Activated effector memory CD4-positive, alpha-beta T cell treated with anti-CD3 and anti-CD28 coated beads, Interleukin-2, amount 50 U/mL, for 16 hours (primary cell): ENCODE measurements around the gene ERCC1.
"Not testable (repeated sequence)": the region's sequence is repeated elsewhere in the genome, so short reads cannot be mapped to it uniquely, and the experiment has no call there.

Experiments
- DNase-seq: peaks from one replicate; pipeline ENCODE4 v3.0.0-alpha.2; 2020

Gene ERCC1

GRCh38 chr19:45424191-45425058 lies 708 bp upstream of the ERCC1 start:
- DNase-seq, result peak; percentile 83

DNA sequence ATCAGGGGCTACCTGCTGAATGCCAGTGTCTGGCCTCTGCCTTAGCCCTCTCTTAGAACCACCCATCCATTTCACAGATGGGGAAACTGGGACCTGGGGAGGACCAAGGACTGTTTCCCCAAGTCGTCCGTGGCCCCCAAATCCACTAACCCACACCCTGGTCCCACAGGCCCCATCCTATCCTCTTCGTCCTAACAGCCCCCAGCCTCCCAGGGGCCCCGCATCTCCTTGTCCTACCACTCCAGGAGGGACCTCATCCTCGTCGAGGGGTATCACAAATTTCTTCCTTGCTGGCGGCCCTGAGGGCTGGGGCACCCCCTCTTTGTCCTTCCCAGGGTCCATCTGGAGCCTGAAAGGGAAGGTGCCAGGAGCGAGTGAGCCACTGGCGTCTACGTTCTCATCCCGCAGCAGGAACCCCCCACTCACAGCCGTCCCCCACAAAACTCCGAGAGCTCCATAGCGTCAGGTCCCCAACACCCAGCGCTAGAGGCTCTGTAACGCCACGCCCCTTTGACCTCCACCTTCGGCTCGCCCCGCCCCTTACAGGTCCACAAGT lies 606 bp downstream of the ERCC1 start:
- no peak for DNase-seq

DNA sequence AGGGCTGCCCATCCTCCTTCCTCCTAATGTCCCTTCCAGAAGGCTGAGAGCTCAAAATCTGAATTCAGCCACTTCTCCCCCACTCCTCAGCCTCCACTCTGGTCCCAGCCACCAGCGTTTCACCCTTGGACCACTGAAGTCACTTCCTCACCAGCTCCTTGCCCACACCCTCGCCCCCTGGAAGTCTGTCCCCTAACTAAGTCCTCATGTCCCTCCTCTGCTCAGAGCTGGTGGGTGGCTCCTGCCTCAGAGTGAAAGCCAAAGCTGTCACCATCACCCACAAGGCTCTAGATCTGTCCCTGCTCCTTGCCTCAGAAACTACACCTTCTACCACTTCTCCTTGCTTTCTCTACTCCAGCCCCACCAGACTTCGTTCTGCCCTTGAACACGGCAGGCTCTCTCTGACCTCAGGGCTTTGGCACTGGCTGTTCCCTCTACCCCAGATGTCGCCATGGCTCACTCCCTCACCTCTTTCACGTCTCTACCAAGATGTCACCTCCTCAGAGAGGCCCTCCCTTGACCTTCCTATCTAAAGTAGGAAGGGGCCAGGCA lies 1.7 kb downstream of the ERCC1 start:
- no peak for DNase-seq

DNA sequence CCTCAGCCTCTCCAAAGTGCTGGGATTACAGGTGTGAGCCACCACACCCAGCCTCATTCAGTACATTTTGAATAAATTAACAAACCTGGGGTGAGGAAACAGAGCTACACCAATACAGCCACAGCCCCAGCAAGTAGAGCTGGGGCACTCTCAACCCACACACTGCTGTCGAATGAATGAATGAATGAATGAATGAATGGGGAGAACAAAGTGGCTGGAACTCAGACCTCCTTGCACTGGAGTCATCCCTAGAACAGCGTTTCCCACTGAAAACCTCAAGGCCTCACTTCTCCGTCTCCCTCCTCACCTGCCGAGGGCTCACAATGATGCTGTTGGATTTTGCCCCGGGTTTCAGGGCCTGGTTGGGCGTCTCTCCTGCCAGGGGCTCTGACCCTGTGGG lies 2.8 kb downstream of the ERCC1 start:
- no peak for DNase-seq

- no peak for DNase-seq
Measured at GRCh38 chr19:45420356-45420755, 3.4 kb downstream of the ERCC1 start.

DNA sequence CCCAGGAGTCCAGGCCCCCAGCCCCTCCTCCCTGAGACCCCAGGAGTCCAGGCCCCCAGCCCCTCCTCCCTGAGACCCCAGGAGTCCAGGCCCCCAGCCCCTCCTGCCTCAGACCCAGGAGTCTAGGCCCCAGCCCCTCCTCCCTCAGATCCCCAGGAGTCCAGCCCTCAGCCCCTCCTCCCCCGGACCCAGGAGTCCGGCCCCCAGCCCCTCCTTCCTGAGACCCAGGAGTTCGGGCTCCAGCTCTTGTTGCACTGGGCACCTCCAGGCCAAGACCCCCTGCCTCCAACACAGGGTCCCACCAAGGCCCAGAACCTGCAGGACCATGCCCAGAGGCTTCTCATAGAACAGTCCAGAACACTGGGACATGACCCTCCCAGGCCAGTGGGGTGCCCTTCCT lies 3.8 kb downstream of the ERCC1 start:
- no peak for DNase-seq

- DNase-seq, result no peak
Measured at GRCh38 chr19:45419396-45419795, 4.3 kb downstream of the ERCC1 start.

- DNase-seq, result no peak
Measured at GRCh38 chr19:45418802-45419201, 4.9 kb downstream of the ERCC1 start.

DNA sequence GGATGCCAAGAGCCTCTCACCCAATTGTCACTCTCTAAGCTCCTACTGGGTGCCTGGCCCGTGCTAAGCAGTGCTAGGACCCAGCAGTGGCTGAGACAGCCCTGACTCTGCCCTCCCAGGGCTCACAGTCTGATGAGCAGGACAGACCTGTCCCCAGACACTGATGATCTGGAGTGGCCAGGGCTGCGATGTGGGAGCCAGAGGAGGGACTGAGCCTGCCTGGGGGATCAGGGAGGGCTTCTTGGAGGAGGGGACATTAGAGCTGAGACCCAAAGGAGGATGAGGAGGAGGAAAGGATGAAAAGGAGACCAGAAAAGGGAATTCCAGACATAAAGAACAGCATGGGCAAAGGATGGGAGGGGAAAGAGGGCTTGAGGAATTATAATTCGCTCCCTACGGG lies 6.6 kb downstream of the ERCC1 start:
- no peak for DNase-seq

GRCh38 chr19:45414468-45414867 lies 9.2 kb downstream of the ERCC1 start:
- no peak for DNase-seq

DNA sequence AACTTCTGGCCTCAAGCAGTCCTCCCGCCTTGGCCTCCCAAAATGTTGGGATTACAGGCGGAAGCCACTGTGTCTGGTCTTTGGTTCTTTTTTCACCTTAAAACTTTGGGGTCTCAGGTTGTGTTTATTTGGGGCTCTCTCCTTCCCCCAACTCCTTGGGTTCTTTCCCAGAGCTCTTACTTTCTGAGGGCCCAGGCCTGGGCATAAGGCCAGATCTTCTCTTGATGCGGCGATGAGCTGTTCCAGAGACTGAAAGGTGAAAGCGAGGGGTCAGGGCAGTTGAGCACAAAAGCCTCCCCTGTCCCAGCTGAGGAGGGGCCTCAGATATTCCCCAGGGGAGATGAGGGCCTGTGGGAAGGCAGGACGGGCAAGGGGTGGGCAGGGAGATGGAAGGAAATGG lies 10.2 kb downstream of the ERCC1 start:
- no peak for DNase-seq

GRCh38 chr19:45410330-45410729 lies 13.4 kb downstream of the ERCC1 start:
- not testable (repeated sequence) for DNase-seq

DNA sequence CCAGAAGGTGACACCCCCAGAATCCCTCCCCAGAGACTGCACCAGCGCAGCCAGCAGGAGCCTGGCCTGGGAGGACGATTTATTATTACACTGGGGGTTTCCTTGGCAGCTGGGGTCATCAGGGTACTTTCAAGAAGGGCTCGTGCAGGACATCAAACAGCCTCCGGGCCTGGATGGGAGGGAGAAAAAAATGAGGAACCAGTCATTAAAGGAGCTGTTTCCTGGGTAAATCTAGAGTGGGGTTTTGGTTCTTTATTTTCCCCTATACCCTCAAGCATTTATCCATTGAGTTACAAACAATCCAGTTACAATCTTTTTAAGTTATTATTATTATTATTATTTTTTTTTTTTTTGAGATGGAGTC lies 14.2 kb downstream of the ERCC1 start:
- no peak for DNase-seq

- DNase-seq, result no peak
Measured at GRCh38 chr19:45408830-45409556, 14.7 kb downstream of the ERCC1 start.

DNA sequence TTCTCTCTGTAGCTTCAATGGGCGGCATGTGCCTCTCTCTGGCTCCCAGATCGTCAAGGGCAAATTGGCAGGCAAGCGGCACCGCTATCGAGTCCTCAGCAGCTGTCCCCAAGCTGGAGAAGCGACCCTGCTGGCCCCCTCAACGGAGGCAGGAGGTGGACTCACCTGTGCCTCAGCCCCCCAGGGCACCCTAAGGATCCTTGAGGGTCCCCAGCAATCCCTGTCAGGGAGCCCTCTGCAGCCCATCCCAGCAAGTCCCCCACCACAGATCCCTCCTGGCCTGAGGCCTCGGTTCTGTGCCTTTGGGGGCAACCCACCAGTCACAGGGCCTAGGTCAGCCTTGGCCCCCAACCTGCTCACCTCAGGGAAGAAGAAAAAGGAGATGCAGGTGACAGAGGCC lies 15.6 kb downstream of the ERCC1 start:
- DNase-seq, result no peak

GRCh38 chr19:45407585-45407984 lies 16.1 kb downstream of the ERCC1 start:
- DNase-seq, result not testable (repeated sequence)

DNA sequence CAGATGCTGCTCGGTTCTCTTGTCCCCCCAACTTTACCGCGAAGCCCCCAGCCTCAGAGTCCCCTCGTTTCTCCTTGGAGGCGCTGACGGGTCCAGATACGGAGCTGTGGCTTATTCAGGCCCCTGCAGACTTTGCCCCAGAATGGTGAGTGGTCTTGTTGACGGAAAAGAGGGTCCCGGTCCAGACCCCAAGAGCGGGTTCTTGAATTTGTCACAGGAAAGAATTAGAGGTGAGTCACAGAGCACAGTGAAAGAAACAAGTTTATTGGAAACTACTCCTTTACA lies 16.7 kb downstream of the ERCC1 start:
- no peak for DNase-seq

- peak; percentile 92 for DNase-seq
Measured at GRCh38 chr19:45406226-45407090, 17.3 kb downstream of the ERCC1 start, which contains the start of gene POLR1G. Gene POLR1G (plus strand): TSS chr19:45406644. CDS start chr19:45406697, 53 bp downstream.

GRCh38 chr19:45405435-45406225 lies 18.1 kb downstream of the ERCC1 start:
- peak; percentile 94 for DNase-seq

- DNase-seq, result peak; percentile 83
Measured at GRCh38 chr19:45404557-45405434, 18.9 kb downstream of the ERCC1 start, which contains the start of gene PPP1R13L. Gene PPP1R13L (minus strand): TSS chr19:45405069. CDS start chr19:45398318, 6,751 bp downstream.
